BLaER1 treated with 17β-estradiol and CSF1 and Interleukin-3, amounts not matched to agents 10 nM and 100 nM (cell line): ENCODE data around the gene KDM3B.
A peak's percentile ranks its signal among the peaks of the same experiment; 100 is the strongest.

Experiments
- H3K27ac ChIP-seq, 11 experiments: shearing (Covaris generic); formaldehyde crosslinking; 2 replicates each; pipeline ENCODE4 v1.8.1; 2022
- H3K27me3 ChIP-seq, 11 experiments: shearing (Covaris generic); formaldehyde crosslinking; 2 replicates each; pipeline ENCODE4 v1.8.1; 2022
- H3K36me3 ChIP-seq, 11 experiments: shearing (Covaris generic); formaldehyde crosslinking; 2 replicates each; pipeline ENCODE4 v1.8.1; 2022
- H3K4me1 ChIP-seq, 10 experiments: shearing (Covaris generic); formaldehyde crosslinking; 2 replicates each; pipeline ENCODE4 v1.8.1; 2022
- H3K4me2 ChIP-seq, 11 experiments: shearing (Covaris generic); formaldehyde crosslinking; 2 replicates each; pipeline ENCODE4 v1.8.1; 2022
- H3K4me3 ChIP-seq, 10 experiments: shearing (Covaris generic); formaldehyde crosslinking; 2 replicates each; pipeline ENCODE4 v1.8.1; 2022
- H3K9ac ChIP-seq, 11 experiments: shearing (Covaris generic); formaldehyde crosslinking; 2 replicates each; pipeline ENCODE4 v1.8.1; 2022
- H3K9me3 ChIP-seq, 11 experiments: shearing (Covaris generic); formaldehyde crosslinking; replicated peaks in 1 of 11; 2 replicates each; pipeline ENCODE4 v1.8.1; 2022
- H4K20me1 ChIP-seq, 11 experiments: shearing (Covaris generic); formaldehyde crosslinking; 2 replicates each; pipeline ENCODE4 v1.8.1; 2022
- Cebpa-rat ChIP-seq, 11 experiments: shearing (Covaris generic); IDR thresholded peaks; 2 replicates each; pipeline ENCODE4 v1.8.1; 2022

The KDM3B gene

GRCh38 chr5:138354387-138354786 lies 1.9 kb downstream of the KDM3B start:
- H3K36me3 ChIP-seq: peaks cover 13 to 61% (median 49%) of the 10 kb centered on the region in 11 experiments
- H3K4me3 ChIP-seq: peak overlapping the region; percentile 86 to 97 (median 90)
- peaks cover 18 to 41% (median 27%) of the 10 kb centered on the region in 10 experiments for H3K4me1 ChIP-seq
- H3K9ac ChIP-seq: peak overlapping the region; percentile 97 to 100 (median 99)
- no peaks in the 10 kb centered on the region for H3K27me3 ChIP-seq
- peaks cover 10 to 34% (median 18%) of the 10 kb centered on the region in 11 experiments for H3K9me3 ChIP-seq
- TF ChIP-seq Cebpa-rat (IDR thresholded peaks at IDR 0.05): no peak
- H3K27ac ChIP-seq: peak overlapping the region; percentile 94 to 100 (median 98)
- peaks cover 4 to 69% (median 44%) of the 10 kb centered on the region in 11 experiments; a peak in 19 of 22 replicates for H4K20me1 ChIP-seq
- H3K4me2 ChIP-seq: peak overlapping the region; percentile 83 to 100 (median 91)

DNA sequence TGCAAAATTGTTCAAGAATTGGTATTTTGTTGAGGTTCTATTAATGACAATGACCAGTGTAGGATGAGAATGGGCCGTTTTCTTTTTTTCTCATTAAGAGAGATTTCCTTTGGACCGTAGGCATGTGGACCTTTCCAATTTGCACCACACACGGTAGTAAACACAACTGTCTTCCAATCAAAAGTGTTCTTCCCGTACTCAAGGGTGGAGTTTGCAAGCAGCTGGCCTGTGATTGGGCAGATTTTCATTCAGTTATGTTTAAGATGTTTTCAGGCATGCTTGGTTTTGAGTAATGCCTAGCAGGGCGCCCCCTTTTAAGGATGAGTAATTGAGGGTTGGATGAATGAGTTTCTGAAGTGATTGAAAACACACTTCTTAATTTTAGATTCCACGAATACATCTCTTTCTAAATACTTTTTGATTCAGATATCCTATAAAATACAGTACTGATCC lies 2.5 kb downstream of the KDM3B start:
- Histone ChIP-seq H3K36me3 (peaks cover 7 to 55% (median 43%) of the 10 kb centered on the region in 11 experiments), H3K4me1 (peaks cover 18 to 35% (median 27%) of the 10 kb centered on the region in 10 experiments), H3K27me3 (no peaks in the 10 kb centered on the region), H3K4me3 (peak overlapping the region; percentile 86 to 97 (median 90)), H3K9ac (peak overlapping the region in 10 of 11 experiments; percentile 97 to 100 (median 99); a peak in 15 of 22 replicates), H3K27ac (peak overlapping the region in 8 of 11 experiments; percentile 94 to 100 (median 98); a peak in 8 of 22 replicates), H3K9me3 (peaks cover 10 to 34% (median 18%) of the 10 kb centered on the region in 11 experiments), H3K4me2 (peak overlapping the region; percentile 83 to 100 (median 91)), H4K20me1 (peaks cover 5 to 69% (median 49%) of the 10 kb centered on the region in 11 experiments; a peak in 19 of 22 replicates)
- TF ChIP-seq Cebpa-rat (IDR thresholded peaks at IDR 0.05): no peak

DNA sequence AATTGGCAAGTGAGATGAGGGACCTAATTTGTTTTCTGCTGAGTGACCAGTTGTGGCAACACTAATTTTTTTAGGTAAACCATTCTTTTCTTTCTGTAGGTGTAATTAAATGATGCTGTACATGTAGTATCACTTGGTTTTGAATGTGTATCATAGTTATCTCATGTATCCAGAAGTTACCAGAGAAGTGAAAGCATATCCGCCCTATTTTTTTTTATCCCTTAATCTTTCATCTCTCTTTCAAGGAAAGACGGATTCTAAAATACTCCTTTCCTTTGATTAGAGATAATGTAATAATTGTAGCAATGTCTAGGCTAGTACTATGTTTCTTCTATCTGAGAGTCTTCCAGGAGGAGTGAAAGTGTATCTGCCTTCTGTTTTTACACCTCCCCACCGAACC lies 7.1 kb downstream of the KDM3B start:
- peaks cover 6 to 51% (median 35%) of the 10 kb centered on the region in 11 experiments; a peak in 21 of 22 replicates for H3K36me3 ChIP-seq
- H3K4me1 ChIP-seq: peaks cover 8 to 39% (median 22%) of the 10 kb centered on the region in 10 experiments
- H3K4me3 ChIP-seq: no peak overlapping the region
- TF ChIP-seq Cebpa-rat (IDR thresholded peaks at IDR 0.05): no peak
- peaks cover 0 to 18% (median 3%) of the 10 kb centered on the region in 11 experiments; a peak in 8 of 22 replicates for H3K9me3 ChIP-seq
- H3K27me3 ChIP-seq: no peaks in the 10 kb centered on the region
- no peak overlapping the region for H3K27ac ChIP-seq
- H3K9ac ChIP-seq: no peak overlapping the region
- peaks cover 32 to 96% (median 81%) of the 10 kb centered on the region in 11 experiments; a peak in 20 of 22 replicates for H4K20me1 ChIP-seq
- no peak overlapping the region for H3K4me2 ChIP-seq

DNA sequence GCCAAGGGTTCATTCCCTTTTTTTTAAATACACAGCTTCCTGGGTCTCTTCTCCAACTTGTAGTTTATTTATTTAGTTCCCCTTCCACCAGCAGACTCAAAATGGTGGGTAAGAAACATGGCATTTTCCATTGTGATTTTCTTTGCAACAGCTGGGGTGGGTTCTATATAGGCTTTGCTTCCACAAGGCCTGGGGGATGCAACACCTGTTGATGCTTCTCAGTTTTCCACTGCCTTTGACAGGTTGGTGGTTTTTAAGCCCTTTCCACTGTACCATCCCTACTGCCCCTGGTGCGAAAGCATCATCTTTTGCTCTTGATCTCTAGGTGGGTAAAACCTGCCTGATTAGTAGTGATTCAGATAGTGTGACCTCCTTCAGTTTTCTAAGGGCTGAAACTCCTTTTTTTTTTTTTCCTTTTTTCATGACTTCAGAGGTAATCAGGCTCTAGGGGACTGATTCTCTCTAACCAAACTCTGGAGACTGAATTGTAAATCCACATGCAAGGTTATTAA lies 8.5 kb downstream of the KDM3B start:
- peaks cover 0 to 38% (median 12%) of the 10 kb centered on the region in 10 experiments; a peak in 12 of 20 replicates for H3K4me1 ChIP-seq
- no peak overlapping the region for H3K4me3 ChIP-seq
- 0 out of 22 replicates have a peak overlapping the region, but pooled peaks of 1 of the 11 experiments have one; percentile 10 for H3K27ac ChIP-seq
- H3K4me2 ChIP-seq: peak overlapping the region in 4 of 11 experiments; percentile 23 to 51 (median 32); a peak in 5 of 22 replicates
- no peak for TF ChIP-seq Cebpa-rat (IDR thresholded peaks at IDR 0.05)
- peaks cover 6 to 50% (median 40%) of the 10 kb centered on the region in 11 experiments; a peak in 21 of 22 replicates for H3K36me3 ChIP-seq
- H3K9me3 ChIP-seq: peaks cover 0 to 18% (median 3%) of the 10 kb centered on the region in 11 experiments; a peak in 8 of 22 replicates
- H4K20me1 ChIP-seq: peaks cover 32 to 96% (median 81%) of the 10 kb centered on the region in 11 experiments; a peak in 20 of 22 replicates
- no peak overlapping the region for H3K9ac ChIP-seq
- H3K27me3 ChIP-seq: no peaks in the 10 kb centered on the region

- Histone ChIP-seq H3K4me1 (peaks cover 9 to 68% (median 32%) of the 10 kb centered on the region in 10 experiments), H3K27me3 (no peaks in the 10 kb centered on the region), H4K20me1 (peaks cover 27 to 99% (median 71%) of the 10 kb centered on the region in 11 experiments; a peak in 20 of 22 replicates), H3K9ac (no peak overlapping the region), H3K9me3 (no peaks in the 10 kb centered on the region), H3K4me3 (no peak overlapping the region), H3K36me3 (peaks cover 0 to 29% (median 19%) of the 10 kb centered on the region in 11 experiments; a peak in 13 of 22 replicates), H3K4me2 (peak overlapping the region in 1 of 11 experiments; percentile 5; a peak in 1 of 22 replicates), H3K27ac (no peak overlapping the region)
- no peak for TF ChIP-seq Cebpa-rat (IDR thresholded peaks at IDR 0.05)
These were observed 12.1 kb downstream of the KDM3B start for GRCh38 chr5:138364576-138364975.

GRCh38 chr5:138366632-138367382 lies 14.3 kb downstream of the KDM3B start:
- no peaks in the 10 kb centered on the region for H3K27me3 ChIP-seq
- H3K4me3 ChIP-seq: no peak overlapping the region
- H4K20me1 ChIP-seq: peaks cover 12 to 99% (median 53%) of the 10 kb centered on the region in 11 experiments; a peak in 20 of 22 replicates
- TF ChIP-seq Cebpa-rat (IDR thresholded peaks at IDR 0.05): no peak
- no peaks in the 10 kb centered on the region for H3K9me3 ChIP-seq
- H3K4me2 ChIP-seq: peak overlapping the region in 4 of 11 experiments; percentile 20 to 94 (median 84); a peak in 7 of 22 replicates
- H3K27ac ChIP-seq: peak overlapping the region in 8 of 11 experiments; percentile 1 to 98 (median 68); a peak in 12 of 22 replicates
- H3K36me3 ChIP-seq: peaks cover 0 to 31% (median 20%) of the 10 kb centered on the region in 11 experiments; a peak in 14 of 22 replicates
- H3K4me1 ChIP-seq: peaks cover 16 to 79% (median 47%) of the 10 kb centered on the region in 10 experiments
- peak overlapping the region in 2 of 11 experiments; percentile 22 to 43; a peak in 3 of 22 replicates for H3K9ac ChIP-seq

- peaks cover 0 to 94% (median 45%) of the 10 kb centered on the region in 11 experiments; a peak in 12 of 22 replicates for H4K20me1 ChIP-seq
- peak overlapping the region; percentile 33 to 96 (median 80) for H3K4me2 ChIP-seq
- peak overlapping the region; percentile 9 to 85 (median 72); a peak in 19 of 22 replicates for H3K9ac ChIP-seq
These were observed 16.8 kb downstream of the KDM3B start for GRCh38 chr5:138369261-138369660.

DNA sequence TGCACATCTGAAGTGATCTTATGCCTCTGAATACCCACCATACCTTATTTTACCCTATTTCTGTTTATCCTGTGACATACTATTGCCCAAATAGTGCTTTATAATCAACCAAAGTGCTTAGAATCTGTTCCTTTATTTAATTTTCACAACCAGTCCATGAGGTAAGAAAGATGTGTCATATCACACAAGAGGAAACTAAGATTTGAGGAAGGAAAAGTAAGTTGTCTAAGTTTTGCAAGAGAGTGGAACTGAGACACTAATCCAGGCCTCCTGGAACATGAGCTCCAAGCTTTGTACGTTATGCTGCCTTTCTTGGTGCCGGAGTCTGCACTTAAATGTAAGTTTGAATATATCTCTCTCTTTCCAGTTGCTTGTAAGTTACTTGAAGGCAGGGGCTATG lies 17.2 kb downstream of the KDM3B start:
- Histone ChIP-seq H3K9me3 (no peaks in the 10 kb centered on the region), H3K36me3 (peaks cover 22 to 50% (median 33%) of the 10 kb centered on the region in 11 experiments), H3K4me1 (peaks cover 16 to 83% (median 49%) of the 10 kb centered on the region in 10 experiments), H4K20me1 (peaks cover 0 to 90% (median 41%) of the 10 kb centered on the region in 11 experiments; a peak in 12 of 22 replicates), H3K27me3 (no peaks in the 10 kb centered on the region), H3K4me2 (peak overlapping the region; percentile 33 to 96 (median 80)), H3K27ac (peak overlapping the region; percentile 58 to 98 (median 92)), H3K4me3 (peak overlapping the region in 7 of 10 experiments; percentile 32 to 63 (median 46); a peak in 13 of 20 replicates), H3K9ac (peak overlapping the region; percentile 9 to 85 (median 72); a peak in 19 of 22 replicates)
- peak in 7 of 11 experiments; percentile 29 to 75 (median 63); a peak in 9 of 22 replicates for TF ChIP-seq Cebpa-rat (IDR thresholded peaks at IDR 0.05)

More at GRCh38 chr5:138369261-138369660, 16.8 kb downstream of the KDM3B start:
- H3K4me3 ChIP-seq: peak overlapping the region in 6 of 10 experiments; percentile 32 to 58 (median 50); a peak in 9 of 20 replicates
- H3K9me3 ChIP-seq: no peaks in the 10 kb centered on the region
- peak overlapping the region; percentile 58 to 98 (median 92) for H3K27ac ChIP-seq
- H3K27me3 ChIP-seq: no peaks in the 10 kb centered on the region
- H3K36me3 ChIP-seq: peaks cover 18 to 49% (median 30%) of the 10 kb centered on the region in 11 experiments
- TF ChIP-seq Cebpa-rat (IDR thresholded peaks at IDR 0.05): no peak
- H3K4me1 ChIP-seq: peaks cover 16 to 88% (median 50%) of the 10 kb centered on the region in 10 experiments
